Stimulated activated CD8-positive, alpha-beta memory T cell treated with anti-CD3 and anti-CD28 coated beads, Interleukin-4, amount 100 ng/mL, for 48 hours (primary cell): ENCODE measurements around the gene BAG5.

Experiments
- DNase-seq: peaks from one replicate; pipeline ENCODE4 v3.0.0-alpha.2; 2020

The BAG5 gene

GRCh38 chr14:103545915-103546651 is 16.4 kb downstream of the BAG5 start:
- DNase-seq, result no peak

- no peak for DNase-seq
Measured at GRCh38 chr14:103545219-103545914, 17.1 kb downstream of the BAG5 start.

- DNase-seq, result no peak
Measured at GRCh38 chr14:103544388-103545218, 17.9 kb downstream of the BAG5 start.

GRCh38 chr14:103543721-103544387 is 18.6 kb downstream of the BAG5 start:
- no peak for DNase-seq

GRCh38 chr14:103543140-103543539 is 19.3 kb downstream of the BAG5 start:
- DNase-seq, result no peak

GRCh38 chr14:103542605-103543088 is 19.8 kb downstream of the BAG5 start:
- DNase-seq, result no peak

GRCh38 chr14:103541709-103542604 is 20.5 kb downstream of the BAG5 start:
- DNase-seq, result no peak

GRCh38 chr14:103540821-103541708 is 21.4 kb downstream of the BAG5 start:
- no peak for DNase-seq

- no peak for DNase-seq
Measured at GRCh38 chr14:103539056-103539825, 23.2 kb downstream of the BAG5 start.

GRCh38 chr14:103538291-103539055 is 24.0 kb downstream of the BAG5 start:
- no peak for DNase-seq

GRCh38 chr14:103537175-103537990 is 25.1 kb downstream of the BAG5 start:
- DNase-seq, result no peak

GRCh38 chr14:103536693-103537092 is 25.8 kb downstream of the BAG5 start:
- no peak for DNase-seq

- DNase-seq, result no peak
Measured at GRCh38 chr14:103535891-103536565, 26.4 kb downstream of the BAG5 start.

GRCh38 chr14:103535081-103535890 is 27.2 kb downstream of the BAG5 start:
- DNase-seq, result no peak

GRCh38 chr14:103534576-103535061 is 27.8 kb downstream of the BAG5 start:
- DNase-seq, result no peak

GRCh38 chr14:103533999-103534575 is 28.4 kb downstream of the BAG5 start:
- no peak for DNase-seq
